GM23338 (cell line): ENCODE measurements around the gene RWDD2A. TPM values are rescaled to one million over a fixed set of nuclear protein-coding genes. Genes with fewer than 3 reads are reported as not detected.

Experiments
- ATAC-seq: fragments of 200-7000 bp; cut with Tn5 transposase; 3 replicates; pipeline ENCODE4 v1.9.1; 2020
- DNase-seq: peaks from one replicate; pipeline ENCODE4 v3.0.0-alpha.2; 2015; ENCODE audit warnings: low spot score
- H2AFZ ChIP-seq: fragments of 200-600 bp; sonication (generic); 2 replicates; pipeline ENCODE4 v1.8.0; 2016; ENCODE audit warnings: antibody characterized with exemption, mild to moderate bottlenecking, moderate library complexity
- H3F3A ChIP-seq: fragments of 200-600 bp; sonication (generic); replicated peaks from 2 replicates; pipeline ENCODE4 v1.8.0; 2017; ENCODE audit warnings: antibody characterized with exemption, mixed run types, low read depth
- H3K27ac ChIP-seq: fragments of 200-600 bp; sonication (generic); 2 replicates; pipeline ENCODE4 v1.6.1; 2016; ENCODE audit warnings: low read depth
- H3K27me3 ChIP-seq: fragments of 200-600 bp; sonication (generic); 2 replicates; pipeline ENCODE4 v1.8.0; 2016; ENCODE audit warnings: mild to moderate bottlenecking, mixed run types, moderate library complexity; ENCODE audit not compliant: insufficient read depth
- H3K36me3 ChIP-seq: fragments of 200-600 bp; sonication (generic); 2 replicates; pipeline ENCODE4 v1.8.0; 2016; ENCODE audit warnings: mild to moderate bottlenecking; ENCODE audit not compliant: insufficient read depth
- H3K4me1 ChIP-seq: fragments of 200-600 bp; sonication (generic); 2 replicates; pipeline ENCODE4 v1.8.0; 2016; ENCODE audit warnings: mild to moderate bottlenecking, moderate library complexity; ENCODE audit not compliant: insufficient read depth
- H3K4me2 ChIP-seq: fragments of 200-600 bp; sonication (generic); 2 replicates; pipeline ENCODE4 v1.7.1; 2017; ENCODE audit warnings: mixed run types
- H3K4me3 ChIP-seq: fragments of 200-600 bp; sonication (generic); 2 replicates; pipeline ENCODE4 v1.6.1; 2016; ENCODE audit warnings: mixed run types
- H3K79me2 ChIP-seq: fragments of 200-600 bp; sonication (generic); replicated peaks from 2 replicates; pipeline ENCODE4 v1.8.0; 2017; ENCODE audit warnings: mild to moderate bottlenecking; ENCODE audit not compliant: insufficient read depth
- H3K9me2 ChIP-seq: fragments of 200-600 bp; sonication (generic); 2 replicates; pipeline ENCODE4 v1.8.0; 2017; ENCODE audit not compliant: insufficient read depth
- H4K20me1 ChIP-seq: fragments of 200-600 bp; sonication (generic); replicated peaks from 2 replicates; pipeline ENCODE4 v1.8.0; 2017; ENCODE audit warnings: mild to moderate bottlenecking; ENCODE audit not compliant: insufficient read depth
- H3K27ac Mint-ChIP-seq: 2 replicates; pipeline ENCODE4 v1.8.0; 2020; ENCODE audit warnings: inconsistent platforms, mild to moderate bottlenecking, moderate library complexity, mixed read lengths
- H3K27me3 Mint-ChIP-seq: 3 replicates; pipeline ENCODE4 v1.8.0; 2022; ENCODE audit warnings: low read depth, mild to moderate bottlenecking, moderate library complexity, mixed read lengths, inconsistent platforms; ENCODE audit not compliant: insufficient read depth, poor library complexity
- H3K36me3 Mint-ChIP-seq: 3 replicates; pipeline ENCODE4 v1.8.0; 2021; ENCODE audit warnings: low read depth, mild to moderate bottlenecking, inconsistent platforms, moderate library complexity, mixed read lengths
- H3K4me1 Mint-ChIP-seq: 3 replicates; pipeline ENCODE4 v1.8.0; 2020; ENCODE audit warnings: mild to moderate bottlenecking, inconsistent platforms, mixed read lengths
- H3K4me3 Mint-ChIP-seq: 3 replicates; pipeline ENCODE4 v1.8.0; 2021; ENCODE audit warnings: moderate library complexity, mild to moderate bottlenecking, inconsistent platforms, mixed read lengths
- H3K9me3 Mint-ChIP-seq: 3 replicates; pipeline ENCODE4 v1.8.0; 2020; ENCODE audit warnings: moderate library complexity, mild to moderate bottlenecking, inconsistent platforms, mixed read lengths
- CTCF ChIP-seq, 2 experiments: fragments of 200-600 bp in 1 of 2; sonication (generic) in 1 of 2; conservative IDR thresholded peaks; 2 replicates each; pipeline versions ENCODE4 v1.5.1 to v1.6.1; 2016 to 2017; ENCODE audit warnings: antibody characterized with exemption in 2 of 2, low read depth in 2 of 2, mild to moderate bottlenecking in 2 of 2, moderate library complexity in 1 of 2
- EZH2 ChIP-seq: fragments of 200-600 bp; sonication (generic); IDR thresholded peaks from one replicate; pipeline ENCODE4 v1.8.0; 2017; ENCODE audit warnings: antibody characterized with exemption, mild to moderate bottlenecking, low read depth; ENCODE audit not compliant: unreplicated experiment
- JUNB ChIP-seq: IDR thresholded peaks from one replicate; pipeline ENCODE4 v1.6.1; 2016; ENCODE audit warnings: antibody characterized with exemption; ENCODE audit not compliant: unreplicated experiment
- NANOG ChIP-seq: IDR thresholded peaks from 2 replicates; pipeline ENCODE4 v1.6.1; 2016; ENCODE audit warnings: antibody characterized with exemption, borderline replicate concordance
- STAT1 ChIP-seq: IDR thresholded peaks from one replicate; pipeline ENCODE4 v1.6.1; 2016; ENCODE audit warnings: antibody characterized with exemption; ENCODE audit not compliant: unreplicated experiment
- ZNF114 ChIP-seq: fragments of 250-450 bp; sonication (Bioruptor Pico); IDR thresholded peaks from 2 replicates; pipeline ENCODE4 v1.5.0; 2020; ENCODE audit warnings: mild to moderate bottlenecking, moderate library complexity
- ZNF462 ChIP-seq: fragments of 250-450 bp; sonication (Bioruptor Pico); IDR thresholded peaks from 2 replicates; pipeline ENCODE4 v1.5.0; 2020; ENCODE audit warnings: mild to moderate bottlenecking, moderate library complexity
- polyA plus RNA-seq: library from polyadenylated mRNA; unstranded; fragments of >200 nt; fragmentation: Nextera tagmentation; extraction: Ambion mirVana; gene quantifications from 2 replicates; pipeline ENCODE4 v1.2.1, GENCODE V29; 2016
- total RNA-seq: library from RNA; depleted of rRNA; stranded (reverse); fragments of >200 nt; shearing (Covaris generic); gene quantifications from 2 replicates; pipeline ENCODE4 v1.2.3, GENCODE V29; 2014

RWDD2A gene
- total and polyA plus RNA-seq, 2 experiments from 2014 or later: 3.1 to 3.7 TPM

- TF ChIP-seq ZNF462 (CRISPR knock-in tag) (no peak), CTCF (conservative IDR thresholded peaks at IDR 0.05; ENCODE audit: low read depth in 2 of 2) (no peak), JUNB (no peak)
Observed at GRCh38 chr6:83226517-83226916, 33.4 kb downstream of the RWDD2A start (continued).

- ATAC-seq (no peak), DNase-seq (no peak)
- Histone ChIP-seq H2AFZ (no peak overlapping the region), H3K4me3 (no peak overlapping the region), H4K20me1 (no peaks in the 10 kb centered on the region), H3K79me2 (no peaks in the 10 kb centered on the region), H3F3A (no peaks in the 10 kb centered on the region), H3K36me3 (no peaks in the 10 kb centered on the region), H3K27me3 (no peaks in the 10 kb centered on the region), H3K4me1 (no peaks in the 10 kb centered on the region), H3K27ac (no peak overlapping the region), H3K9me2 (no peaks in the 10 kb centered on the region), H3K4me2 (no peak overlapping the region)
- Mint-ChIP-seq H3K27me3 (no peaks in the 10 kb centered on the region), H3K27ac (no peak overlapping the region), H3K4me3 (no peak overlapping the region), H3K9me3 (no peaks in the 10 kb centered on the region), H3K4me1 (peaks cover 5% of the 10 kb centered on the region; the same call in 1 of the 3 replicates), H3K36me3 (no peaks in the 10 kb centered on the region)
- TF ChIP-seq ZNF114 (CRISPR knock-in tag) (no peak), STAT1 (no peak), CTCF (conservative IDR thresholded peaks at IDR 0.05; ENCODE audit: low read depth in 2 of 2) (no peak), NANOG (no peak), EZH2 (no peak)
Observed at GRCh38 chr6:83231146-83231545, 38.0 kb downstream of the RWDD2A start.
